ENCODE results near the gene VSTM4.

GRCh38 chr10:49010295-49010694, 105.0 kb downstream of the VSTM4 start:
- TF ChIP-seq CTCF (IDR thresholded peaks at IDR 0.05; ENCODE audit: low read depth, low read length, poor library complexity, severe bottlenecking) = no peak
- no peak for TF ChIP-seq EZH2phosphoT487 (IDR thresholded peaks at IDR 0.05; ENCODE audit: borderline replicate concordance, low read length)

Measured in DOHH2 (cell line).